ENCODE results near the gene ABHD6. TPM values are rescaled to one million over a fixed set of nuclear protein-coding genes. Genes with fewer than 3 reads are reported as not detected.

The ABHD6 gene
- total and polyA plus RNA-seq, 2 donors (not counting 3 experiments of a cell fraction or from before 2014, with no cell fraction given): 5.8 to 7.5 TPM

DNA sequence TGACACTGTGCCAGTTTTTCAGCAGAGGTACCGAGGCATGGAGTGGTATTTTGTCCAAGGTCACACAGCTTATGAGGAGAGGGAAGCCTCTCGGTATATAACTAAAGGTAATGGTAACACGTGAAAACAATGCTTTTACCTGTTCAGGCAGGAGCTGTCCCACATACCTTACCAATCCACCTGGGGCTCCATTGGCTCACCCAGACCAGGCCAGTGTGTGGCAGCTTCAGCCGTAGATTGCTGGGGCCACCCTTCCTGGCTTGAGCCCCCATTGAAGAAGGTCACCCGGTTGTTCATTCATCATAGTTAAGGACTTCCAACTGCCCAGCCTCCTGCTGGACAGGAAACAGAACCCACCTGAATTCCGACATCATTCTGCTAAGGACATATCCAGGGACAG is 59.3 kb downstream of the ABHD6 start:
- ChIA-PET POLR2A (no interaction called here), CTCF (interaction anchor here (0.7 to 10.0 kb wide), 3 partner anchors 9 to 110 kb away, joined by 4 to 369 read pairs (median 7); partner anchors contain the start of genes ABHD6, HTD2 and RPP14)
- no peak for FAIRE-seq

More for the DNA sequence above, 59.3 kb downstream of the ABHD6 start:
- no peak overlapping the region for H2AFZ ChIP-seq (ENCODE audit: low read depth, low read length)
- intact Hi-C loops (cut with micrococcal nuclease): no loop called here
- no peak for DNase-seq (ENCODE audit: low read depth, low spot score)
- H3K79me2 ChIP-seq (ENCODE audit: control insufficient read depth, insufficient read depth, low read length): no peaks in the 10 kb centered on the region
- BruUV-seq (replicated peaks): no TSS peak
- no peak overlapping the region for H3K4me2 ChIP-seq (ENCODE audit: insufficient read depth, low read length)
- H3K27me3 ChIP-seq (ENCODE audit: control insufficient read depth in 2 of 2, insufficient read depth in 2 of 2, low read length in 2 of 2): peaks cover 8% of the 10 kb centered on the region in 2 experiments
- no peaks in the 10 kb centered on the region for H4K20me1 ChIP-seq (replicated peaks; ENCODE audit: control insufficient read depth, extremely low read depth, insufficient read depth, low read length)
- dilution Hi-C loops (cut with MboI; ENCODE audit: extremely low pct_ligation_motif_present, low sequenced_read_pairs): no loop called here
- no peak overlapping the region for H3K9ac ChIP-seq (replicated peaks; ENCODE audit: extremely low read depth, insufficient read depth, low read length)
- H3K4me3 ChIP-seq (replicated peaks in 1 of 3; ENCODE audit: insufficient read depth in 1 of 3, low read depth in 1 of 3, low read length in 3 of 3): no peak overlapping the region
- no peaks in the 10 kb centered on the region for H3K4me1 ChIP-seq (ENCODE audit: control insufficient read depth, extremely low read depth, insufficient read depth, low read length)
- TF ChIP-seq, protein P1, sequence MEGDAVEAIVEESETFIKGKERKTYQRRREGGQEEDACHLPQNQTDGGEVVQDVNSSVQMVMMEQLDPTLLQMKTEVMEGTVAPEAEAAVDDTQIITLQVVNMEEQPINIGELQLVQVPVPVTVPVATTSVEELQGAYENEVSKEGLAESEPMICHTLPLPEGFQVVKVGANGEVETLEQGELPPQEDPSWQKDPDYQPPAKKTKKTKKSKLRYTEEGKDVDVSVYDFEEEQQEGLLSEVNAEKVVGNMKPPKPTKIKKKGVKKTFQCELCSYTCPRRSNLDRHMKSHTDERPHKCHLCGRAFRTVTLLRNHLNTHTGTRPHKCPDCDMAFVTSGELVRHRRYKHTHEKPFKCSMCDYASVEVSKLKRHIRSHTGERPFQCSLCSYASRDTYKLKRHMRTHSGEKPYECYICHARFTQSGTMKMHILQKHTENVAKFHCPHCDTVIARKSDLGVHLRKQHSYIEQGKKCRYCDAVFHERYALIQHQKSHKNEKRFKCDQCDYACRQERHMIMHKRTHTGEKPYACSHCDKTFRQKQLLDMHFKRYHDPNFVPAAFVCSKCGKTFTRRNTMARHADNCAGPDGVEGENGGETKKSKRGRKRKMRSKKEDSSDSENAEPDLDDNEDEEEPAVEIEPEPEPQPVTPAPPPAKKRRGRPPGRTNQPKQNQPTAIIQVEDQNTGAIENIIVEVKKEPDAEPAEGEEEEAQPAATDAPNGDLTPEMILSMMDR (IDR thresholded peaks at IDR 0.05; ENCODE audit: extremely low read depth in 1 of 2, insufficient read depth in 1 of 2, low read depth in 1 of 2, low read length in 2 of 2): no peak
- TF ChIP-seq MYC (IDR thresholded peaks at IDR 0.05; ENCODE audit: low read depth, low read length) (no peak), GATA2 (IDR thresholded peaks at IDR 0.05; ENCODE audit: insufficient read depth, insufficient read length, low read depth, low read length) (no peak), JUN (IDR thresholded peaks at IDR 0.05; ENCODE audit: borderline replicate concordance, insufficient read depth, insufficient read length, low read depth) (no peak), POLR2A (IDR thresholded peaks at IDR 0.05; ENCODE audit: low read depth, low read length) (no peak)
- TF ChIP-seq, protein P2, sequence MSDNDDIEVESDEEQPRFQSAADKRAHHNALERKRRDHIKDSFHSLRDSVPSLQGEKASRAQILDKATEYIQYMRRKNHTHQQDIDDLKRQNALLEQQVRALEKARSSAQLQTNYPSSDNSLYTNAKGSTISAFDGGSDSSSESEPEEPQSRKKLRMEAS (IDR thresholded peaks at IDR 0.05; ENCODE audit: insufficient read depth, insufficient read length): no peak
- H3K9me3 ChIP-seq (replicated peaks; ENCODE audit: control insufficient read depth, insufficient read depth, low read length): no peaks in the 10 kb centered on the region
- H3K9me1 ChIP-seq (replicated peaks; ENCODE audit: control insufficient read depth, extremely low read depth, insufficient read depth, low read length): no peaks in the 10 kb centered on the region
- H3K27ac ChIP-seq (ENCODE audit: insufficient read depth, low read depth, low read length): no peak overlapping the region
- no peaks in the 10 kb centered on the region for H3K36me3 ChIP-seq (ENCODE audit: control insufficient read depth in 2 of 2, extremely low read depth in 1 of 2, insufficient read depth in 2 of 2, low read length in 2 of 2)
